Measurements from ENCODE around the gene ATP23.

ATP23 gene

GRCh38 chr12:57941165-57941894, at the start of gene ATP23:
Gene ATP23 (plus strand): TSS chr12:57941567. CDS start chr12:57941702, 135 bp downstream.
- H3K9me3 Mint-ChIP-seq = no peaks in the 10 kb centered on the region
- H3K4me1 Mint-ChIP-seq = peaks cover 30% of the 10 kb centered on the region
- peak within 1 kb of the TSS; percentile 94 for H3K27ac Mint-ChIP-seq (ENCODE audit: low read depth)
- peaks cover 6% of the 10 kb centered on the region for H3K36me3 Mint-ChIP-seq (ENCODE audit: insufficient read depth)
- H3K4me3 Mint-ChIP-seq = peak within 1 kb of the TSS; percentile 81
- peak; percentile 84 to 93 for DNase-seq (ENCODE audit: low spot score in 2 of 2)
- H3K27me3 Mint-ChIP-seq = no peaks in the 10 kb centered on the region
- peak; percentile 97 for ATAC-seq (replicated peaks; ENCODE audit: extremely low read depth, poor library complexity, severe bottlenecking)

- no peaks in the 10 kb centered on the region for H3K36me3 Mint-ChIP-seq (ENCODE audit: insufficient read depth)
- no peaks in the 10 kb centered on the region for H3K9me3 Mint-ChIP-seq
- H3K27ac Mint-ChIP-seq (ENCODE audit: low read depth) = no peak overlapping the region
- H3K4me1 Mint-ChIP-seq = peaks cover 12% of the 10 kb centered on the region
- no peak overlapping the region for H3K4me3 Mint-ChIP-seq
- H3K27me3 Mint-ChIP-seq = no peaks in the 10 kb centered on the region
- no peak for ATAC-seq (replicated peaks; ENCODE audit: extremely low read depth, poor library complexity, severe bottlenecking)
- DNase-seq (ENCODE audit: low spot score in 2 of 2) = no peak
Measured at GRCh38 chr12:57892232-57892972, 49.0 kb upstream of the ATP23 start.

DNA sequence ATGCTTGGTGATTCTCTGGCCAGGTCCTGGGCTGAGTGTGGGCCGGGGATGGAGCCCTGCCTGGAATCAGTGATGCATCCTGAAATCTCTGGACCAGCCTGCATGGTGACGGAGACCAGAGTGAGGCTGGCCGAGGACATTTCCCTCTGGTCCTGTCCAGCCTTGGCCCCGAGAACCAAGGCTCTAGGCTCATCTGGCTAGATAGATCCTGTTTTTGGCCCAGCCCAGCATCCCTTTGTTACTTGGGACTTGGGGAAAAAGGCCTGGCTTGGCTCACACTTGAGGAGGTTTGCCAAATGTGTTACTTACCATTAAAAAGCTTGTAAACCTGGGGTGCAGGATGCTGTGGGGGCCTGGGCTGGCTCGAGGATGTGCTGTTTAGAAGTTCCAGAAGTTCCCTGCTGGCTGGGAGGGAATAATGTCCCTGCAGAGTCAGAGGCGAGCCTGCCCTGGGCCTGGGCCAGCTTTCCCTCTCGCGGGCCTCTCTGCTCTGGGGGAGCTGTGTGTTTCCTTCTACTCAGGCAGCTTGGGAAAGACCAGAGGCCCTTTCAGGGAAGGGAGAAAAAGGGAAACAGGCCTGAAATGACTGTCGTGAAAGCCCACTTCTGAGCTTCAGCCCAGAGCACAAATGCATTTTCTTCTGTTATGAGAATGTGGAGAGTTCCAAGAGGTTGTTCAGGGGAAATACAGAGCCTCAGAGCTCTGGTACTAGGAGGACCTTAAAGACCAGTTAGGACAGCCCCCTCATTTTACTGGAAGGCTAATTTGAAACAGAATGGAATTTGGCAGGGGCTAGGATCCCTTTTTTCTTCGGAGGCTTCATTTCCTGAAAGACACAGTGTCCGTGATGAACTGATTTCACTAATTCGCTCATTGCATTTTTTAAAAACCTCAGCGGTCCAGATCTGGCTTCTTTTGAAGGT, 47.7 kb upstream of the ATP23 start:
- ATAC-seq (replicated peaks; ENCODE audit: extremely low read depth, poor library complexity, severe bottlenecking) = no peak
- Mint-ChIP-seq H3K4me3 (no peak overlapping the region), H3K4me1 (peaks cover 25% of the 10 kb centered on the region), H3K36me3 (ENCODE audit: insufficient read depth) (no peaks in the 10 kb centered on the region), H3K9me3 (no peaks in the 10 kb centered on the region), H3K27me3 (no peaks in the 10 kb centered on the region), H3K27ac (ENCODE audit: low read depth) (peak overlapping the region; percentile 69)
- no peak for DNase-seq (ENCODE audit: low spot score in 2 of 2)

DNA sequence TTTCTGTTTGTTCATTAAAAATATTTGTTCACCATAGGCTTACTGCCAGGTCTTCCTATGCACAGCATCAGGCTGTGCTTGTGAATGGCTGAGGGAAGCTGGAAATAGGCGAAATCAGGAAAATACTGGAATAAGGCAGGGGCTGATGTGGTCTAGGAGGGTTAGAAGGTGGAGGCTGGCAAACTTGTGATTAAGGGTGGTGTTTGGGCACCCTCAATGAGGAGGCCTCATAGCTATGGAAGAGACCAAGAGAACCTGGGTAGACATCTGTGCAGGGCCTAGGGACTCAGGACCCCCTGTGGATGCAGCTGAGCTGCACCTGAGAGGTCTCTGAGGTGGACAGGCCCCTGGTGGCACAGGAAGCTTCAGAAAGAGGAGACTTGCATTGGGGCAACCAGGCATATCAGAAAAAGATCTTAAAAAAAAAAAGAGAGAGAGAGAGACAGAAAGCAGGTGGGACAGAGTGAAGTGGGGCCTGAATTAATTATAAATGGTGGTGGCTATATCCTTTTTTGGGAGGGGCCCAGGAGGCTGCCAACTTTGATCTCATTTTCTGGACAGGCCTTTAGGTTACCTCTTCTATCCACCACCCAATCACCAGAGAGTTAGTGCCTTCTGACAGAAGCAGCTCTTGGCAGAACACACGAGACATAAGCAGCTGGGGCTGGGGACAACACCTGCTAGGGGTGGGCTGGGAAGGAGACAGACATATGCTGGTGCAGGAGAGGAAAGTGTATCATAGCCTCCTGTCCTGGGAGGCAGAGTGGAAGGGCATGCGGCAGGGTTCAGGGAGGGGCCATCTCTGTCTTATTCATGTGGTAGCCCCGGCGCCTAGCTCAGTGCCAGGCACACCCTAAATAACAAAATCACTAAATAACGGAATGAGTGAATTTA, 46.7 kb upstream of the ATP23 start:
- DNase-seq (ENCODE audit: low spot score in 2 of 2) (no peak), ATAC-seq (replicated peaks; ENCODE audit: extremely low read depth, poor library complexity, severe bottlenecking) (no peak)
- Mint-ChIP-seq H3K4me3 (no peak overlapping the region), H3K9me3 (no peaks in the 10 kb centered on the region), H3K36me3 (ENCODE audit: insufficient read depth) (peaks cover 2% of the 10 kb centered on the region), H3K27me3 (no peaks in the 10 kb centered on the region), H3K4me1 (peaks cover 34% of the 10 kb centered on the region), H3K27ac (ENCODE audit: low read depth) (peak overlapping the region; percentile 69)

DNA sequence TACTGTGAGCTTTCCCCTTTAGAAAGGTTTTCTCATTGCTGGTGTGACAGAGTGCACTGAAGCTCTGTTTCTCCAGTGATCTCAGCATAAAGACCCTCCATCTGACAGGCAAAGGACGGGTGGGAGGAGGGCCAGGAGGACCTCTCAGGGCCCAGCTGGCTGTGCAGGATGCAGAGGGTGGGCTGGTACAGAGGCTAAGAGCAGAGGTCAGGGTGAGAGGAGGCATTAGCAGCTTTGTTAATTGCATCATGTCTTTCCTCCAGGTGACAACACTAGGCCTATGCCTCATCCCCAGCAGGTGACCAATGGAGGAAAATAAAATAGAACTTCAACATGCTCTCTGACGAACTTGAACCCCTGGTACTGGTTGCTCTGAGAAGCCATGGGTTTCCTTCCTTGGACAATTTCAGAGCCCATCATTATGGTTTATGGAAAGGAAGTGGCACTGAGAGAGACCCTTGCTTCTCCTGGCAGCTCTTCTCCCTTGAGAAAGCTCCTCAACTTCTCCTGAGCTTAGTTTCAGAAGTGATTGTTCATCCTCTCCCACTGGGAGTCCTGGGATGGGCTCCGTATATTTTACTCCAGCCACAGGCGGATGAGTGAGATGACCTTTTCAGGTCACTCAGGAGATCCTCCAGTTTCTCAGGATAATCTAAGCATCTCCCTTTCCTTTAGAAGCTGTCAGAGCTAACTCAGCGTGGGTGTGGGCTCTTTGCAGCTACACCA, 45.8 kb upstream of the ATP23 start:
- H3K4me1 Mint-ChIP-seq = peaks cover 36% of the 10 kb centered on the region
- DNase-seq (ENCODE audit: low spot score in 2 of 2) (no peak), ATAC-seq (replicated peaks; ENCODE audit: extremely low read depth, poor library complexity, severe bottlenecking) (no peak)
- H3K4me3 Mint-ChIP-seq = no peak overlapping the region
- H3K36me3 Mint-ChIP-seq (ENCODE audit: insufficient read depth) = peaks cover 3% of the 10 kb centered on the region
- H3K9me3 Mint-ChIP-seq = no peaks in the 10 kb centered on the region
- H3K27me3 Mint-ChIP-seq = no peaks in the 10 kb centered on the region
- H3K27ac Mint-ChIP-seq (ENCODE audit: low read depth) = no peak overlapping the region

- H3K9me3 Mint-ChIP-seq = no peaks in the 10 kb centered on the region
- ATAC-seq (replicated peaks; ENCODE audit: extremely low read depth, poor library complexity, severe bottlenecking) (no peak), DNase-seq (ENCODE audit: low spot score in 2 of 2) (no peak)
- no peak overlapping the region for H3K4me3 Mint-ChIP-seq
- peaks cover 3% of the 10 kb centered on the region for H3K36me3 Mint-ChIP-seq (ENCODE audit: insufficient read depth)
- H3K27ac Mint-ChIP-seq (ENCODE audit: low read depth) = no peak overlapping the region
- peaks cover 36% of the 10 kb centered on the region for H3K4me1 Mint-ChIP-seq
- H3K27me3 Mint-ChIP-seq = no peaks in the 10 kb centered on the region
Measured at GRCh38 chr12:57896115-57896433, 45.3 kb upstream of the ATP23 start.

DNA sequence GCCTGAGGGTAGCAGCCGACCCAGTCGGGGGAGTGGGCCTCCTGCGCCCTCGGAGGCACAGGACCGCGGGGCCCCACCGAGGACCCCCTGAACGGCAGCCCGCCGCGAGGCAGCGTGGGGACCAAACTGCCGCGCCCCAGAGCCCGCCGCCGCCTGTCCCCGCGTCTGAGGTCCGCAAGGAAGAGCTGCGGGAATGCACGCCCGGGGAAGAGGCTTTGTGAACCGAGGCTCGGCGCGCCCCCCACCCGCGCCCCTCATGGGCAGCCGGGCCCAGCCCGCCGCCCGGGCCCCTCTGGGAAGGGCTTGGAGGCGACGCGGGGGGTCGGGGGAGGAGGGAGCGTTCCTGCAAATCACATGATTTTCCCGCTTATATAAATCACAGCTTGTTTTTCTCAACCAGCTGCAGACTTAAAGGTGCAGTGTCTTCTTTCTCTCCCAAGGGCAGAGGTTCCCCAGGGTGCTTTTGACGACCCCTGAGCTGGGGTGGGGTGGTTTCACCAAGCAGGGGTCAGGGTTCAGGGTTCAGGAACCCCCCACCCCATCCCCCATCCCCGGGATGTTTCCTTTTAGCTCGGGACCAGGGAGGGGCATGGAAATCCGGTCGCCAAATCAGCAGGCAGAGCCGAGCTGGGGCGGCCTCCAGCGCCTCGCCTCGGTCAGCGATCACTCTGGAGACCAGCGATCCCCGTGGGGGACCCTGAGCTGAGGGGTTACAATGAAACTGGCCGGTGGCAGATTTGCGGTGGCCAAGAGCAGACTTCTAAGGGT, 44.7 kb upstream of the ATP23 start:
- peak overlapping the region; percentile 53 for H3K4me3 Mint-ChIP-seq
- peaks cover 36% of the 10 kb centered on the region for H3K4me1 Mint-ChIP-seq
- no peaks in the 10 kb centered on the region for H3K9me3 Mint-ChIP-seq
- peak overlapping the region; percentile 97 for H3K27ac Mint-ChIP-seq (ENCODE audit: low read depth)
- H3K27me3 Mint-ChIP-seq = no peaks in the 10 kb centered on the region
- peaks cover 3% of the 10 kb centered on the region for H3K36me3 Mint-ChIP-seq (ENCODE audit: insufficient read depth)
- ATAC-seq (replicated peaks; ENCODE audit: extremely low read depth, poor library complexity, severe bottlenecking) = no peak
- DNase-seq (ENCODE audit: low spot score in 2 of 2) = no peak

DNA sequence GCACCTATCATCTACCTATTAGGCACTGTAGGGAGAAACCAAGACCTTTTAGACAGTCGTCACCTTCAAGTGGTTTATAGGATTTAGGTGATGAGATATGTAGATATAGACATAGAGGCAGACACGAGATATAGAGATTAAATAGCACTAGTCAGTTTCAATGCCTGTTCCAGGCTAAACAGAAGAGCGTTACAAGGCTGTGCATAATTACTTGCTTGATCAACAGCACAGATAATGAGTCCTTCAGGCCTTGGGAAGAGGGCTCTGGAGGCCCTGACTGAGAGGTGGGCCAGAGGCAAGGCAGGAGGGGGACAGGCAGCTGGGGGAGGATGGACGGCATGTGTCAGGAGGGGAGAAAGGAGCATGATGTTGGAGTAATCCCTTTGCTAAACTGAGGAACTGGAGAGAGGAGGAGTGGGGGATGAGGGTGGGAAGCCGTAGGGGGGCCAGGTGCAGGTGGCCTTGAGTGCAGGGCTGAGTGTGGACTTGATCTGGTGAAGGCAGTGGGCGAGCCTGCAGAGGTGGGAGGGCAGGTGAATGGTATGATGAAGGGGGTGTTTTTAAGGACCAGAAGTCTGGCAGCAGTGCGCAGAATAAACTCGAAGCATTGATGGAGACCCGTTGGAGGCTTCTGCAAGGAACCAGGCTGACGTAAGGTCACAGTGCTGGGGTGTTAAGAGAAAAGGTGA, 43.9 kb upstream of the ATP23 start:
- H3K27ac Mint-ChIP-seq (ENCODE audit: low read depth) = peak overlapping the region; percentile 97

GRCh38 chr12:57898308-57898970, 42.9 kb upstream of the ATP23 start:
- Mint-ChIP-seq H3K27me3 (no peaks in the 10 kb centered on the region), H3K9me3 (no peaks in the 10 kb centered on the region), H3K36me3 (ENCODE audit: insufficient read depth) (peaks cover 3% of the 10 kb centered on the region), H3K4me1 (peaks cover 36% of the 10 kb centered on the region), H3K4me3 (peak overlapping the region; percentile 53), H3K27ac (ENCODE audit: low read depth) (peak overlapping the region; percentile 97)
- ATAC-seq (replicated peaks; ENCODE audit: extremely low read depth, poor library complexity, severe bottlenecking) (no peak), DNase-seq (ENCODE audit: low spot score in 2 of 2) (no peak)

More for the DNA sequence above, 43.9 kb upstream of the ATP23 start:
- no peak for ATAC-seq (replicated peaks; ENCODE audit: extremely low read depth, poor library complexity, severe bottlenecking)
- peak overlapping the region; percentile 53 for H3K4me3 Mint-ChIP-seq
- no peaks in the 10 kb centered on the region for H3K27me3 Mint-ChIP-seq
- peaks cover 36% of the 10 kb centered on the region for H3K4me1 Mint-ChIP-seq
- H3K9me3 Mint-ChIP-seq = no peaks in the 10 kb centered on the region
- H3K36me3 Mint-ChIP-seq (ENCODE audit: insufficient read depth) = peaks cover 3% of the 10 kb centered on the region
- DNase-seq (ENCODE audit: low spot score in 2 of 2) = no peak

GRCh38 chr12:57899010-57899662, 42.2 kb upstream of the ATP23 start:
- no peaks in the 10 kb centered on the region for H3K27me3 Mint-ChIP-seq
- ATAC-seq (replicated peaks; ENCODE audit: extremely low read depth, poor library complexity, severe bottlenecking) (peak; percentile 95), DNase-seq (ENCODE audit: low spot score in 2 of 2) (peak; percentile 69 to 87)
- peaks cover 3% of the 10 kb centered on the region for H3K36me3 Mint-ChIP-seq (ENCODE audit: insufficient read depth)
- H3K9me3 Mint-ChIP-seq = no peaks in the 10 kb centered on the region
- peak overlapping the region; percentile 53 for H3K4me3 Mint-ChIP-seq
- H3K27ac Mint-ChIP-seq (ENCODE audit: low read depth) = peak overlapping the region; percentile 97
- peaks cover 36% of the 10 kb centered on the region for H3K4me1 Mint-ChIP-seq
